Measurements from ENCODE around the gene FAF1.

FAF1 gene

DNA sequence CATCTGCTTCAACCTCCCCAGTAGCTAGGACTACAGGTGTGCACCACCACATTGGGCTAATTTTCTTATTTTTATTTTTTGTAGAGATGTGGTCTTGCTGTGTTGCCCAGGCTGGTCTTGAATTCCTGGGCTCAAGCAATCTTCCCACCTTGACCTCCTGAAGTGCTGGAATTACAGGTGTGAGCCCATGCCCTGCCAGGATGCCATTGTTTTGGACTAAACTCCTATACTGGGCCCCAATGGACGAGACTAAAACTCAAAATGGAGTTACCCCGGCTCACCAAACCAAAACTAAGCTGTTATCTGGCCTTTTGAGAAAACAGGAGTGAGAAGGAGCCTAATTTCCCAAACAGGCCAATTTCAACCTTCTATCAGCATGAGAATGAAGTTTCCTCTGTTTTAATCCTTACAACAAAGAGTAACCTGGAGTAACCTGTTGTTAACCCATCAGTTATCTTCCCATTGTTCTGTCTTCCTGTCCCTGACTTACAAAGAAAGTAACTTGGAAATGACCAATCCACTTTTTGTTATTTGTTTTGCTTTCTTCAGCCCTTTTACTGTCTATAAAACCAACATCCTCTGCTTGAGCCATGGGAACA lies 566.4 kb downstream of the FAF1 start:
- DNase-seq (ENCODE audit: insufficient read length, low spot score) (no peak), FAIRE-seq (no peak)

Data from HTR-8/SVneo (cell line).